ENCODE data around the gene PANX2.

The PANX2 gene

GRCh38 chr22:50176850-50177536 lies 6.5 kb downstream of the PANX2 start:
- H2AFZ ChIP-seq (ENCODE audit: low read length) = no peak overlapping the region
- H3K27ac ChIP-seq (ENCODE audit: low read depth, low read length, poor library complexity, severe bottlenecking) = no peak overlapping the region
- no peaks in the 10 kb centered on the region for H3K9me3 ChIP-seq (ENCODE audit: low read length)
- H3K79me2 ChIP-seq (ENCODE audit: insufficient read depth, low read length) = no peaks in the 10 kb centered on the region
- H3K9me2 ChIP-seq (ENCODE audit: low read depth, low read length) = no peaks in the 10 kb centered on the region
- peaks cover 24% of the 10 kb centered on the region for H3K4me1 ChIP-seq (ENCODE audit: insufficient read depth, low read length, severe bottlenecking)
- H3K27me3 ChIP-seq (ENCODE audit: insufficient read depth, low read length) = peaks cover under 1% of the 10 kb centered on the region; the same call in 1 of the 2 replicates
- H3K36me3 ChIP-seq (ENCODE audit: insufficient read depth, low read length) = no peaks in the 10 kb centered on the region
- no peak overlapping the region for H3K4me3 ChIP-seq (ENCODE audit: low read depth, low read length, poor library complexity, severe bottlenecking)
- no peak for TF ChIP-seq CTCF (IDR thresholded peaks at IDR 0.05; ENCODE audit: low read length)
- TF ChIP-seq EZH2 (IDR thresholded peaks at IDR 0.05; ENCODE audit: borderline replicate concordance, low read length) = no peak
- peaks cover 4% of the 10 kb centered on the region; the same call in 1 of the 2 replicates for H3F3A ChIP-seq (ENCODE audit: insufficient read depth, low read length)
- H4K20me1 ChIP-seq (ENCODE audit: insufficient read depth, low read length) = no peaks in the 10 kb centered on the region
- no peak overlapping the region for H3K4me2 ChIP-seq (ENCODE audit: low read length)
- no peak overlapping the region for H3K9ac ChIP-seq (ENCODE audit: low read length)

- H4K20me1 ChIP-seq (ENCODE audit: insufficient read depth, low read length) = no peaks in the 10 kb centered on the region
- no peak overlapping the region for H3K9ac ChIP-seq (ENCODE audit: low read length)
- H3K9me2 ChIP-seq (ENCODE audit: low read depth, low read length) = no peaks in the 10 kb centered on the region
- H3F3A ChIP-seq (ENCODE audit: insufficient read depth, low read length) = no peaks in the 10 kb centered on the region
- H2AFZ ChIP-seq (ENCODE audit: low read length) = no peak overlapping the region
- no peak overlapping the region for H3K4me3 ChIP-seq (ENCODE audit: low read depth, low read length, poor library complexity, severe bottlenecking)
- H3K79me2 ChIP-seq (ENCODE audit: insufficient read depth, low read length) = no peaks in the 10 kb centered on the region
- no peaks in the 10 kb centered on the region for H3K9me3 ChIP-seq (ENCODE audit: low read length)
- no peak overlapping the region for H3K27ac ChIP-seq (ENCODE audit: low read depth, low read length, poor library complexity, severe bottlenecking)
- H3K4me2 ChIP-seq (ENCODE audit: low read length) = no peak overlapping the region
- H3K27me3 ChIP-seq (ENCODE audit: insufficient read depth, low read length) = peaks cover 4% of the 10 kb centered on the region; the same call in 1 of the 2 replicates
- no peaks in the 10 kb centered on the region for H3K36me3 ChIP-seq (ENCODE audit: insufficient read depth, low read length)
- no peak for TF ChIP-seq CTCF (IDR thresholded peaks at IDR 0.05; ENCODE audit: low read length)
- no peak for TF ChIP-seq EZH2 (IDR thresholded peaks at IDR 0.05; ENCODE audit: borderline replicate concordance, low read length)
- H3K4me1 ChIP-seq (ENCODE audit: insufficient read depth, low read length, severe bottlenecking) = peaks cover 24% of the 10 kb centered on the region
Measured at GRCh38 chr22:50177537-50178470, 7.3 kb downstream of the PANX2 start.

- Histone ChIP-seq H4K20me1 (ENCODE audit: insufficient read depth, low read length) (no peaks in the 10 kb centered on the region), H3F3A (ENCODE audit: insufficient read depth, low read length) (no peaks in the 10 kb centered on the region), H3K4me3 (ENCODE audit: low read depth, low read length, poor library complexity, severe bottlenecking) (no peak overlapping the region)
Measured at GRCh38 chr22:50178471-50178864, 7.9 kb downstream of the PANX2 start.

More at GRCh38 chr22:50178471-50178864, 7.9 kb downstream of the PANX2 start:
- H3K9ac ChIP-seq (ENCODE audit: low read length) = no peak overlapping the region
- peaks cover 4% of the 10 kb centered on the region; the same call in 1 of the 2 replicates for H3K27me3 ChIP-seq (ENCODE audit: insufficient read depth, low read length)
- no peaks in the 10 kb centered on the region for H3K36me3 ChIP-seq (ENCODE audit: insufficient read depth, low read length)
- no peaks in the 10 kb centered on the region for H3K9me3 ChIP-seq (ENCODE audit: low read length)
- no peak overlapping the region for H3K27ac ChIP-seq (ENCODE audit: low read depth, low read length, poor library complexity, severe bottlenecking)
- H3K79me2 ChIP-seq (ENCODE audit: insufficient read depth, low read length) = no peaks in the 10 kb centered on the region
- H3K4me2 ChIP-seq (ENCODE audit: low read length) = no peak overlapping the region
- H3K9me2 ChIP-seq (ENCODE audit: low read depth, low read length) = no peaks in the 10 kb centered on the region
- TF ChIP-seq CTCF (IDR thresholded peaks at IDR 0.05; ENCODE audit: low read length) (no peak), EZH2 (IDR thresholded peaks at IDR 0.05; ENCODE audit: borderline replicate concordance, low read length) (no peak)
- no peak overlapping the region for H2AFZ ChIP-seq (ENCODE audit: low read length)
- peaks cover 19% of the 10 kb centered on the region for H3K4me1 ChIP-seq (ENCODE audit: insufficient read depth, low read length, severe bottlenecking)

All from OCI-LY1 (cell line).